HTERT RPE-1 (cell line): Measurements from ENCODE around the gene SERPINI1.
"Not testable (repeated sequence)": the region's sequence is repeated elsewhere in the genome, so short reads cannot be mapped to it uniquely, and the experiment has no call there.

Experiments
- in situ Hi-C: fragments of 300-500 bp; cut with MboI; formaldehyde crosslinking; loops from 4 replicates; pipeline ENCODE4 v1.14.3; 2020; ENCODE audit warnings: low sequenced_read_pairs

Gene SERPINI1

GRCh38 chr3:167785790-167786189 lies 50.3 kb downstream of the SERPINI1 start:
- in situ Hi-C loops: no loop called here

- in situ Hi-C loops: no loop called here
Observed at GRCh38 chr3:167787440-167787839, 51.9 kb downstream of the SERPINI1 start.

GRCh38 chr3:167798443-167798842 lies 62.9 kb downstream of the SERPINI1 start:
- in situ Hi-C loops: no loop called here

- in situ Hi-C loops: no loop called here
Observed at GRCh38 chr3:167808910-167809309, 73.4 kb downstream of the SERPINI1 start.

DNA sequence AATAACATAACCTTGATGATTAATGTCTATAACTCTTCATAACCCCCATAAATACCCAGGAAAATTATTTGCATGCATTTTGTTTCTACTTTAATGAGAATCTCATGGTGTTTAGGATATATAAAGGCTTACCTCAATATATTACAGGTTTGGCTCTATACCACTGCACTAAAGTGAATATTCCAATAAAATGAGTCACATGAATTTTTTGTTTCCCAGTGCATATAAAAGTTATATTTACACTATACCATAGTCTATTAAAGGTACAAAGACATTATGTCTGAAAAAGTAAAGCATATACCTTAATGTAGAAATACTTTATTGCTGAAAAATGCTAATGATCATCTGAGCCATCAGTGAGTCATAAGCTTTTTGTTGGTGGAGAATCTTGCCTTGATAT lies 74.7 kb downstream of the SERPINI1 start:
- in situ Hi-C loops: no loop called here

- in situ Hi-C loops: no loop called here
Observed at GRCh38 chr3:167811031-167811430, 75.5 kb downstream of the SERPINI1 start.

GRCh38 chr3:167813169-167814123 lies 77.9 kb downstream of the SERPINI1 start:
- in situ Hi-C loops: no loop called here

GRCh38 chr3:167814441-167814951 lies 79.0 kb downstream of the SERPINI1 start:
- in situ Hi-C loops: no loop called here

GRCh38 chr3:167816953-167817352 lies 81.4 kb downstream of the SERPINI1 start:
- in situ Hi-C loops: no loop called here

DNA sequence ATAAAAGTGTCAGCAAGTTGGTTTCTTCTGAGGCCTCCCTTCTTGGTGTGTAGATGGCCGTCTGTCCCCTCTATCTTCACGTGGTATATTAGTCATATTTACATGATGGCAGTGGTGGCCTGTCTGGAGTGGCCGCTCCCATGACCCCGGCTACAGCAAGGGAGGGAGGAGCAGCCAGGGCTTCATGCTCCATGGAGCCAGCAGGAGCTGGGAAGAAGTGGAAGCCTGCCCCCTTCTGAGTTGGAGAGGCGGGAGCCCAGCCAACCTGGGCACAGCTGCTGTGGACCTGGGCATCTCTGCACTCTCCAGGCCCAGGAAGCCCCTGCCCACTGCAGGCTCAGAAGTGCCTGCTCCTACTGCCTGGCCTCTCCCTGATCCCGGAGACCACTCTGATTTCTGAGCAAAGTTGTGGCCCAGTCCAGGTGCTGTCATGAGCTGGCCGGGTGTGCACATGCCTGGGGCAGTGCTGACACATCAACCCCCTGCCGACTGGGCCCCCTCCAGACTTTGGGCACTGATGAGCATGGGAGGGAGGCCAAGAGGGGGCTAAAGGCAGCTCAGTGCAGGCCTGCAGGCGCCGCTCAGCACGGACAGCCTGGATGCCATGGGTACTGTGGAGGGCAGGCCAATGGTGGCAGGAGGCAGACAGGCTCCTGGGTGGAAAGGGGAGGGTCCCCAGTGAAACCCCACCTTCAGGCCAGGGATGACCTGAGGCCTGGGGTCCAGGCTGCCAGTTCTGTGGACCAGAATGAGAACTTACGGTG lies 84.8 kb downstream of the SERPINI1 start:
- in situ Hi-C loops: no loop called here

- in situ Hi-C loops: no loop called here
Observed at GRCh38 chr3:167821248-167821805, 85.8 kb downstream of the SERPINI1 start.

DNA sequence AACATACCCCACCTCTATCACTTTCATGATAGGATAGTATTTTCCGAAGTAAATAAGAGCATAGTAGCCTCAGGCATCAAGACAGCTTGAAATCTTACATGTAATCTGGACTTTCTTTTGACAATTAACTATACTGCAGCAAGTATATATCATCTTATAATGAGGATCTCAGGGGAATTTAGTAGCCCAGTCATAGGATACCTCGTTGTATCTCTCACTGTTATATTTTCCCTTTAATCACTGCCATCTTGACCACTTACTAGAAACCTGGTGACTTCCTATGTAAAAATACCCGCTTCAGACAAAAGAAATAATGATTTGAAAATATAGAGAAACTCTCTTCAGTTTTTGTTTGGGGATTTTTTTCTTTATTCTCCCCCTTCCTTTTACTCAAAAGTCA lies 88.2 kb downstream of the SERPINI1 start:
- in situ Hi-C loops: no loop called here

- in situ Hi-C loops: not testable (repeated sequence)
Observed at GRCh38 chr3:167827588-167827987, 92.1 kb downstream of the SERPINI1 start.

DNA sequence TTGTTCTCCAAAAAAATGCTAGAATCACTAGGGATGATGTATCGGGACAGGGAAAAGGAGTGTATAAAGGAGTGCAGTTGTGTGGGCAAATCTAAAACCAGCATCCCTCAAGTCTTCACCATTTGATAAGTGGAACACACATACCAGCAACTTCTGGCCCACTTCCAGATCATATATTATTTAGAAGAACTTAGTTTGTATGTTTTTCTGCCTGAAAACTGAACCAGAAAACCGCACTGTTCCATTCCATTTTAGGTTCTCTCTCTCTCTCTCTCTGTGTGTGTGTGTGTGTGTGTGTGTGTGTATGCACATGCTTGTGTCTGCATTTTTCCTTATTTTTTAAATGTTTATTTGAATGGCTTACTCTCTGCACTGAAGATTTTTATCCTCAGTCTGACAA lies 93.5 kb downstream of the SERPINI1 start:
- in situ Hi-C loops: no loop called here

- in situ Hi-C loops: no loop called here
Observed at GRCh38 chr3:167830007-167830406, 94.5 kb downstream of the SERPINI1 start.

GRCh38 chr3:167835359-167835758 lies 99.8 kb downstream of the SERPINI1 start:
- in situ Hi-C loops: no loop called here

DNA sequence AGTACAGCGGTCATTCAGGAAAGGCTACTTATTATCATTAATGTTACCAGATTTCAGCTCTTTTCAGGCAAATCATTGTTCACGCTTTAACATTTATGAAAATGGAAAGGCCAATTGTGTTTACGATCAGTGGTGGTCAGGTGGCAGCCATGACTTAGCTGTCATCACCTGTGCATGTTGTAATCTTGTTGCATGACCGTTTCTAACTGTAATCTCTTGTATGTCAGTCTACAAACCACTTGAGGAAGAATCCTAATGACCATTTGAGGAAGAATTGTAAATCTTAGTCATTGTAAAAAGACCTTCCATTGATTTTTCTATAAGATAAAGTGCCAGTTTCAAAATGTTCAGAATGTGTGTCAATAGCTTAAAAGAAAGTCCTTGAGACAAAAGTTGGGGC lies 100.4 kb downstream of the SERPINI1 start:
- in situ Hi-C loops: no loop called here

- in situ Hi-C loops: no loop called here
Observed at GRCh38 chr3:167837466-167837865, 101.9 kb downstream of the SERPINI1 start.

GRCh38 chr3:167839460-167840134 lies 104.1 kb downstream of the SERPINI1 start:
- in situ Hi-C loops: no loop called here

DNA sequence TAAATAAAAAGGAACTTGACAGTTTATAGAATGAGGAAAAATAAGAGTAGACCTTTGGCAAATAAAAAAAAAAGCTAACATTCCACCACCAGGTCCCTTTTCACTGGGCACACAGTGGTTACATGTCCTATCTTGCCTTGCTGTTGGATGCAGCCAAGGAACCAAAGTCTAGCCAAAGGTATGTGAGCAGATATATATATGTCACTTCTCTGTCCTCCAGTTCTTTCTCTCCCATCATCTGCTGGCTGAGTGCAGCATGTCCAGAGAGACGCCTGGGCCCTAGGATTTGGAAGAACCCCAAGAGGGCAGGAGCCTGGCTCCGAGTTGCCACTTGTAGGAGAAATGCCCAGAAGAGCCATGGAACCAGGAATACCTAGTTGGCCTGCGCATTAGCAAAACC lies 104.7 kb downstream of the SERPINI1 start:
- in situ Hi-C loops: no loop called here

DNA sequence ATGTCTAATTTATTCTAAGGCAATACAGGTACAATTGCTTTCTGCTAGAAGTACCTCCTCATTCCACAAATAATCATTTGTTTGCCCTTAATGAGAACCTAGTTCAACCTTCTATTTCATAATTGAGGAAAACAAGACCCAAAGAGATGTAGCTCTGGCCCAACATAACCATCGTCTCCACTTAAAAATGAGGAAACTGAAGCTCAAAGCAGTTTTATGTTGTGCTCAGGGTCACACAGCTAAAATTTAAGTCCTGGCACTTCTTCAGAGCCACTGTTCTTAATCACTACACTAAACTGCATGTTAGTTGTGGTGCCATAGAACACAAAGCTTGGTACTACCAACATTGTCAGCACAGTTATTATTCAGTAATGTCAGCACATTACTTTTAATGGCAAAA lies 108.0 kb downstream of the SERPINI1 start:
- in situ Hi-C loops: no loop called here
